Measurements from ENCODE around the gene RND2.

DNA sequence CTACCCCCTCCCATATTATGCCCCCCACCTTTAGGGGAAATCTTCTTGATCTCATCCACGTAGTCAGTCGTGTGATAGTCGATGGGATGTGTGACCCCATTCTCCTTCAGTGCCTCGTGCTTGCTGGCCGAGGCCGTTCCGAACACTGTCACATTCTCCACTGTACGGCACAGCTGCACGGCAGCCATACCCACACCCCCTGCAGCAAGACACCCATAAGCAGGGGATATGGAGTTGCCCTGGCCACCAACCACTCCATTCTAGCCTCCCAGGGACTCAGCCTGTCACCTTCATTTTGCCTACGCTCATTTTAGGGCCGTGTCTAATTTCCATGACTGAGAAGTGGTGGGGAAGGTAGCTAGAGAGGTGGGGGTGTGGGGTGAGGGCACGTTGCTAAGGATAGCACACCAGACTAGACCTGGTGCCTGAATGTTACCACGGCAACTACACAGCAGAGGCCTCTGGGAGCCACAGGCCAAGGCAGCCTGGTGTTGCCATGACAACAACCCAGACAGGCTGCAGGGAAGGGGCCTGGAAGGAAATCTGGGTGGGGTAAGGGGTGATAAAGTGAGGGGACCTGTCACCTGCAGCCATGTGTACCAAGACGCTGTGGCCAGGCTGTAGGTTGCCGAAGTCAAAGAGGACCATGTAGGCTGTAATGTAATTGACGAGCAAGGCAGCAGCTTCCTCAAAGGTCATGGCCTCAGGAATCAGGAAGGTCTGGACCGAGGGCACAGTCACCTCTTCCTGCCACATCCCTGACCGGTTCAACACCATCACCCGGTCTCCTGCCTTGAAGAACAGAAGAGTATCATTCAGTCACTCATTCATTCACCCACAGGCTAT, 6.8 kb upstream of the RND2 start:
- no peak for TF ChIP-seq CTCF (IDR thresholded peaks at IDR 0.05)
- TF ChIP-seq POLR2A (IDR thresholded peaks at IDR 0.05; ENCODE audit: low read depth) = no peak
- TF ChIP-seq POLR2AphosphoS5 (IDR thresholded peaks at IDR 0.05) = no peak
- no peak for TF ChIP-seq EP300 (IDR thresholded peaks at IDR 0.05)
